ENCODE measurements around the gene CCDC149.

DNA sequence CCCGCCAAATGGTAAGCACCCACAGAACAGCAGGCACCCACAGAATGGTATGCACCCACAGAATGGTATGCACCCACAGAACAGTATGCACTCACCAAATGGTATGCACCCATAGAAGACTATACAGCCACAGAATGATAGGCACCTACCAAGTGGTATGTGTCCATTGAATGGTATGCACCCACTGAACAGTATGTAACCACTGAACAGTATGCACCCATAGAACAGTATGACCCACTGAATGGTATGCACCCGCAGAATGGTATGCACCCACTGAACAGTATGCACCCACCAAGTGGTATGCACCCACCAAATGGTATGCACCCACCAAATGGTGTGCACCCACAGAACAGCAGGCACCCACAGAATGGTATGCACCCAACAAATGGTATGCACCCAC, 40.1 kb downstream of the CCDC149 start:
- TF ChIP-seq CTCF (IDR thresholded peaks at IDR 0.05 in 2 of 3, conservative IDR thresholded peaks at IDR 0.05 in 1 of 3; ENCODE audit: insufficient read depth in 2 of 3, low read depth in 1 of 3, low read length in 3 of 3) (no peak), CUX1 (CRISPR knock-in tag; IDR thresholded peaks at IDR 0.05) (no peak), ATF3 (IDR thresholded peaks at IDR 0.05) (no peak), ATF3 (CRISPR knock-in tag; conservative IDR thresholded peaks at IDR 0.05) (no peak), FOXM1 (IDR thresholded peaks at IDR 0.05; ENCODE audit: low read depth) (no peak), FOXM1 (CRISPR knock-in tag; IDR thresholded peaks at IDR 0.05; ENCODE audit: low read depth) (no peak), EP300 (IDR thresholded peaks at IDR 0.05; ENCODE audit: low read length) (no peak)
